GM12878 (cell line): Measurements from ENCODE around the gene TBKBP1. TPM values are rescaled to one million over a fixed set of nuclear protein-coding genes. Genes with fewer than 3 reads are reported as not detected.

Source experiments
- ATAC-seq: fragments of 200-7000 bp; cut with Tn5 transposase; 3 replicates; pipeline ENCODE4 v1.9.1; 2020; ENCODE audit warnings: mild to moderate bottlenecking, moderate library complexity
- BruUV-seq: library from RNA; stranded (reverse); fragments of 400-500 nt; replicated peaks from 2 replicates; lab custom pipeline; 2021; lab: Mats Ljungman, UMichigan
- CTCF ChIA-PET: fragments of 300-600 bp; sonication (Branson Sonifier 250); formaldehyde crosslinking; extraction: SDS; loops from one replicate; lab custom pipeline; 2021; ENCODE audit warnings: inconsistent platforms; lab: Yijun Ruan, JAX
- POLR2A ChIA-PET: fragments of 350-600 bp; formaldehyde crosslinking; extraction: SDS; loops from one replicate; lab custom pipeline; 2021; ENCODE audit warnings: inconsistent platforms; lab: Charles Lee
- RAD21 ChIA-PET: fragments of 300-600 bp; sonication (Branson Sonifier 250); formaldehyde crosslinking; loops from one replicate; lab custom pipeline; 2023; ENCODE audit warnings: antibody characterized with exemption; ENCODE audit not compliant: unreplicated experiment; lab: Charles Lee
- SMC1A ChIA-PET: fragments of 300-600 bp; sonication (Branson Sonifier 250); formaldehyde crosslinking; loops from one replicate; lab custom pipeline; 2023; ENCODE audit not compliant: unreplicated experiment, uncharacterized antibody; lab: Charles Lee
- DNase-seq: peaks from one replicate; pipeline ENCODE4 v3.0.0-alpha.2; 2011; ENCODE audit warnings: low read depth, low spot score
- FAIRE-seq: peaks from 3 replicates; lab custom pipeline; 2011; peaks lifted over from hg19 to GRCh38; lab: Jason Lieb, UNC
- H2AFZ ChIP-seq: 2 replicates; pipeline ENCODE4 v1.6.0; 2011; ENCODE audit warnings: low read depth, low read length, control low read depth; ENCODE audit not compliant: control insufficient read depth
- H3K27ac ChIP-seq: 2 replicates; pipeline ENCODE4 v1.5.1; 2011; ENCODE audit warnings: control low read depth; ENCODE audit not compliant: control insufficient read depth, insufficient read depth
- H3K27me3 ChIP-seq, 2 experiments: replicated peaks in 1 of 2; 2 replicates each; pipeline versions ENCODE4 v1.6.0 to v1.6.1; 2011; ENCODE audit warnings: low read length in 1 of 2; ENCODE audit not compliant: control insufficient read depth in 2 of 2, insufficient read depth in 2 of 2
- H3K36me3 ChIP-seq, 2 experiments: 2 replicates each; pipeline ENCODE4 v1.5.1; 2011; ENCODE audit warnings: low read length in 1 of 2; ENCODE audit not compliant: control insufficient read depth in 2 of 2, insufficient read depth in 2 of 2
- H3K4me1 ChIP-seq: 2 replicates; pipeline ENCODE4 v1.6.1; 2011; ENCODE audit warnings: mild to moderate bottlenecking, low read length, moderate library complexity, mixed read lengths; ENCODE audit not compliant: control insufficient read depth, insufficient read depth
- H3K4me2 ChIP-seq: 2 replicates; pipeline ENCODE4 v1.6.0; 2011; ENCODE audit warnings: control low read depth; ENCODE audit not compliant: control insufficient read depth, insufficient read depth
- H3K4me3 ChIP-seq: fragments of 200-600 bp; sonication (generic); 2 replicates; pipeline ENCODE4 v1.5.1; 2016
- H3K79me2 ChIP-seq: 2 replicates; pipeline ENCODE4 v1.6.0; 2011; ENCODE audit warnings: low read length; ENCODE audit not compliant: control insufficient read depth, insufficient read depth
- H3K9ac ChIP-seq: 2 replicates; pipeline ENCODE4 v1.8.0; 2011; ENCODE audit warnings: low read length, control low read depth, mixed read lengths; ENCODE audit not compliant: control insufficient read depth, insufficient read depth
- H3K9me3 ChIP-seq: replicated peaks from 3 replicates; pipeline ENCODE4 v1.5.1; 2011; ENCODE audit warnings: mild to moderate bottlenecking, low read length; ENCODE audit not compliant: control insufficient read depth, insufficient read depth
- H4K20me1 ChIP-seq: 2 replicates; pipeline ENCODE4 v1.6.0; 2011; ENCODE audit not compliant: control insufficient read depth, insufficient read depth
- BACH1 ChIP-seq: fragments of 450-650 bp; IDR thresholded peaks from 2 replicates; pipeline ENCODE4 v1.6.1; 2017; ENCODE audit warnings: mild to moderate bottlenecking, borderline replicate concordance
- CHD2 ChIP-seq: IDR thresholded peaks from 2 replicates; pipeline ENCODE4 v1.6.1; 2011; ENCODE audit warnings: low read depth, low read length, improper control_type of control experiment, borderline replicate concordance
- KDM1A ChIP-seq: fragments of 200-600 bp; sonication (generic); IDR thresholded peaks from 2 replicates; pipeline ENCODE4 v1.6.1; 2016; ENCODE audit warnings: borderline replicate concordance
- MTA2 ChIP-seq: fragments of 450-650 bp; IDR thresholded peaks from 2 replicates; pipeline ENCODE4 v1.6.1; 2016; ENCODE audit warnings: low read depth, mild to moderate bottlenecking, moderate library complexity
- POLR2A ChIP-seq: IDR thresholded peaks from 2 replicates; pipeline ENCODE4 v1.6.1; 2011; ENCODE audit warnings: low read depth, mild to moderate bottlenecking, low read length
- RAD21 ChIP-seq: IDR thresholded peaks from 2 replicates; pipeline ENCODE4 v1.6.1; 2011; ENCODE audit warnings: mild to moderate bottlenecking, low read depth, low read length, moderate library complexity; ENCODE audit not compliant: insufficient read depth
- RAD51 ChIP-seq: fragments of 450-650 bp; IDR thresholded peaks from 2 replicates; pipeline ENCODE4 v1.6.1; 2016; ENCODE audit warnings: moderate library complexity, mild to moderate bottlenecking, inconsistent platforms
- SMAD1 ChIP-seq: fragments of 450-650 bp; IDR thresholded peaks from 2 replicates; pipeline ENCODE4 v1.6.1; 2018; ENCODE audit warnings: mild to moderate bottlenecking, low read depth; ENCODE audit not compliant: partially characterized antibody
- SUZ12 ChIP-seq: fragments of 200-600 bp; sonication (generic); IDR thresholded peaks from one replicate; pipeline ENCODE4 v1.6.1; 2018; ENCODE audit warnings: antibody characterized with exemption, mild to moderate bottlenecking; ENCODE audit not compliant: unreplicated experiment
- TAF1 ChIP-seq: IDR thresholded peaks from 2 replicates; pipeline ENCODE4 v1.6.1; 2011; ENCODE audit warnings: mild to moderate bottlenecking, low read depth, low read length, borderline replicate concordance
- TCF12 ChIP-seq: IDR thresholded peaks from 2 replicates; pipeline ENCODE4 v1.6.1; 2011; ENCODE audit warnings: low read depth, mild to moderate bottlenecking, low read length
- TCF3 ChIP-seq: IDR thresholded peaks from 2 replicates; pipeline ENCODE4 v1.6.1; 2012; ENCODE audit warnings: low read depth, mild to moderate bottlenecking, low read length, borderline replicate concordance; ENCODE audit not compliant: insufficient read depth
- TCF7 ChIP-seq: IDR thresholded peaks from 2 replicates; pipeline ENCODE4 v1.6.1; 2014; ENCODE audit warnings: antibody characterized with exemption, borderline replicate concordance
- ZZZ3 ChIP-seq: IDR thresholded peaks from 2 replicates; pipeline ENCODE4 v1.6.1; 2011; ENCODE audit warnings: low read depth; ENCODE audit not compliant: control insufficient read depth, insufficient read length
- WGBS: methylation state at CpG from one replicate; pipeline ENCODE4 v1.1.6; 2016; ENCODE audit warnings: low lambda C conversion rate; ENCODE audit not compliant: insufficient replicate concordance, insufficient coverage; ENCODE audit errors: missing lambda C conversion rate; 5-methylcytosine and 5-hydroxymethylcytosine counted together
- in situ Hi-C: fragments of 300-500 bp; cut with MboI; formaldehyde crosslinking; loops from 9 replicates; pipeline ENCODE4 v1.14.3; 2018; ENCODE audit warnings: mixed read lengths
- intact Hi-C: fragments of 100-400 bp; cut with micrococcal nuclease; formaldehyde crosslinking; loops from one replicate; pipeline ENCODE4 v1.14.2; 2022; ENCODE audit not compliant: unreplicated experiment
- polyA plus RNA-seq, 11 experiments: library from polyadenylated mRNA; depleted of rRNA in 4 of 11; unstranded in 6 of 11; stranded (reverse) in 5 of 11; fragments of >200 nt; fragmentation: Nextera tagmentation in 4 of 11; fragmentation: Illumina TruSeq in 1 of 11; extraction: Ambion mirVana in 4 of 11; extraction: Trizol in 1 of 11; gene quantifications; 1 replicate in 1 of 11; 2 replicates in 10 of 11; pipeline versions ENCODE4 v1.2.1 to v1.2.3, GENCODE V29; 2011 to 2016; ENCODE audit warnings: inconsistent platforms in 2 of 11, missing spikeins in 2 of 11, low read depth in 1 of 11
- total RNA-seq, 4 experiments: library from RNA; depleted of rRNA in 3 of 4; stranded (reverse); fragments of >200 nt in 3 of 4; fragmentation: Illumina TruSeq in 1 of 4; extraction: Trizol in 1 of 4; gene quantifications; 2 replicates each; pipeline versions ENCODE4 v1.2.1 to v1.2.3, GENCODE V29; 2013 to 2021
- TF ChIP-seq, protein P1 (sequence below): fragments of 450-650 bp; IDR thresholded peaks from 2 replicates; pipeline ENCODE4 v1.6.1; 2014; ENCODE audit warnings: mild to moderate bottlenecking
- TF ChIP-seq, protein P2 (sequence below): fragments of 450-650 bp; IDR thresholded peaks from 2 replicates; pipeline ENCODE4 v1.6.1; 2017; ENCODE audit warnings: mild to moderate bottlenecking, low read depth, inconsistent platforms; ENCODE audit not compliant: poor library complexity, severe bottlenecking

Gene TBKBP1
- total and polyA plus RNA-seq, 10 of the 15 experiments (the other 5 are each of a cell fraction or from before 2014, with no cell fraction given), result 0.11 to 2.7 (median 0.74) TPM; not detected in 3

DNA sequence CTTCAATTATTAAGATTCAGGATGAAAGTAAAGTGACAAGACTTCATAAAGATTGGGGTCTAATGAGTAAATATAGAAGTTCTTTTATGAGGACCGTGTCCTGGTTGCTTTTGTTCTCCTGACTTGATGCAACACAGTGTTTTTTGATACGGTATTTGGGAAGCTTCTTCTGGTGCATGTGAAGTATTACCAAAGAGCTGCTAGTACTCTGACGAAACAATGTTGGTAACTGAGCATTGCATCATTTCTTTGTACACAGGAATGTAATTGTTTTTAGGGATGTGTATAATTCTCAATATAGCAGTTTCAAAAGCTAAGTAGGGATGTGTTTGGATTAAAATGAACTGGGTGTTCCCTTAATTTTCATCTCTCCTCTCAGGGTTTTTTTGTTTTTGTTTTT is 28.3 kb upstream of the TBKBP1 start (continued):
- TF ChIP-seq TCF3 (no peak), MTA2 (no peak)

DNA sequence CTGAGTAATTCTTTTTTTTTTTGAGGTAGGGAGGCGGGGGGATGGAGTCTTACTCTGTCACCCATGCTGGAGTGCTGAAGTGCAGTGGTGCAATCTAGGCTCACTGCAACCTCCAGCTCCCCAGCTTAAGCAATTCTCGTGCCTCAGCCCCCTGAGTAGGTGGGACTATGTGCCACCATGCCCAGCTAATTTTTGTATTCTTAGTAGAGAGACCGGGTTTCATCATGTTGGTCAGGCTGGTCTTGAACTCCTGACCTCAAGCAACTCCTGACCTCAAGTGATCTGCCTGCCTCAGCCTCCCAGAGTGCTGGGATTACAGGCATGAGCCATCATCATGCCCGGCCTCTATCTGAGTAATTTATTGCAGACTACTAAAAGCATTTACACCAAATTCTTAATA is 24.9 kb upstream of the TBKBP1 start:
- 96% methylated on average over 4 of the region's 4 CpGs for WGBS
- DNase-seq (no peak), ATAC-seq (no peak), FAIRE-seq (no peak)
- RAD21 ChIA-PET, result no interaction called here
- Histone ChIP-seq H3K4me2 (no peak overlapping the region), H3K9ac (no peak overlapping the region), H3K27me3 (no peaks in the 10 kb centered on the region), H3K27ac (no peak overlapping the region), H3K36me3 (peaks cover 23 to 76% of the 10 kb centered on the region in 2 experiments), H3K79me2 (peaks cover 5% of the 10 kb centered on the region), H2AFZ (no peak overlapping the region), H3K4me1 (peaks cover 2% of the 10 kb centered on the region), H3K4me3 (no peak overlapping the region), H4K20me1 (no peaks in the 10 kb centered on the region; the same call in 1 of the 2 replicates), H3K9me3 (no peaks in the 10 kb centered on the region)
- no peak for TF ChIP-seq RAD21
- TF ChIP-seq ZZZ3, result no peak
- TF ChIP-seq KDM1A, result no peak
- no peak for TF ChIP-seq TAF1
- TF ChIP-seq TCF7, result no peak
- TF ChIP-seq BACH1, result no peak
- TF ChIP-seq TCF12, result no peak
- TF ChIP-seq, protein P1, sequence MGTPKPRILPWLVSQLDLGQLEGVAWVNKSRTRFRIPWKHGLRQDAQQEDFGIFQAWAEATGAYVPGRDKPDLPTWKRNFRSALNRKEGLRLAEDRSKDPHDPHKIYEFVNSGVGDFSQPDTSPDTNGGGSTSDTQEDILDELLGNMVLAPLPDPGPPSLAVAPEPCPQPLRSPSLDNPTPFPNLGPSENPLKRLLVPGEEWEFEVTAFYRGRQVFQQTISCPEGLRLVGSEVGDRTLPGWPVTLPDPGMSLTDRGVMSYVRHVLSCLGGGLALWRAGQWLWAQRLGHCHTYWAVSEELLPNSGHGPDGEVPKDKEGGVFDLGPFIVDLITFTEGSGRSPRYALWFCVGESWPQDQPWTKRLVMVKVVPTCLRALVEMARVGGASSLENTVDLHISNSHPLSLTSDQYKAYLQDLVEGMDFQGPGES, result no peak
- no peak for TF ChIP-seq SMAD1
- TF ChIP-seq, protein P2, sequence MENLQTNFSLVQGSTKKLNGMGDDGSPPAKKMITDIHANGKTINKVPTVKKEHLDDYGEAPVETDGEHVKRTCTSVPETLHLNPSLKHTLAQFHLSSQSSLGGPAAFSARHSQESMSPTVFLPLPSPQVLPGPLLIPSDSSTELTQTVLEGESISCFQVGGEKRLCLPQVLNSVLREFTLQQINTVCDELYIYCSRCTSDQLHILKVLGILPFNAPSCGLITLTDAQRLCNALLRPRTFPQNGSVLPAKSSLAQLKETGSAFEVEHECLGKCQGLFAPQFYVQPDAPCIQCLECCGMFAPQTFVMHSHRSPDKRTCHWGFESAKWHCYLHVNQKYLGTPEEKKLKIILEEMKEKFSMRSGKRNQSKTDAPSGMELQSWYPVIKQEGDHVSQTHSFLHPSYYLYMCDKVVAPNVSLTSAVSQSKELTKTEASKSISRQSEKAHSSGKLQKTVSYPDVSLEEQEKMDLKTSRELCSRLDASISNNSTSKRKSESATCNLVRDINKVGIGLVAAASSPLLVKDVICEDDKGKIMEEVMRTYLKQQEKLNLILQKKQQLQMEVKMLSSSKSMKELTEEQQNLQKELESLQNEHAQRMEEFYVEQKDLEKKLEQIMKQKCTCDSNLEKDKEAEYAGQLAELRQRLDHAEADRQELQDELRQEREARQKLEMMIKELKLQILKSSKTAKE, result no peak
- TF ChIP-seq CHD2, result no peak
- TF ChIP-seq POLR2A, result no peak
- TF ChIP-seq RAD51, result no peak
- no peak for TF ChIP-seq SUZ12
- POLR2A ChIA-PET, result no interaction called here
- BruUV-seq, result no TSS peak
- SMC1A ChIA-PET, result no interaction called here
- in situ Hi-C loops, result no loop called here
- intact Hi-C loops, result no loop called here
- CTCF ChIA-PET, result interaction anchor here (1.0 to 7.3 kb wide), 2 partner anchors 9 to 16 kb away, joined by 3 to 75 read pairs; no protein-coding TSS in a partner anchor
